ENCODE data around the gene MSH5.
"Not testable (repeated sequence)": the region's sequence is repeated elsewhere in the genome, so short reads cannot be mapped to it uniquely, and the experiment has no call there.

Gene MSH5

GRCh38 chr6:31801031-31801927 lies 61.5 kb downstream of the MSH5 start:
- DNase-seq (ENCODE audit: low read depth) = not testable (repeated sequence)

- no peak for DNase-seq (ENCODE audit: low read depth)
Observed at GRCh38 chr6:31805939-31806469, 66.2 kb downstream of the MSH5 start.

- peak; percentile 95 for DNase-seq (ENCODE audit: low read depth)
Observed at GRCh38 chr6:31806470-31807272, 66.9 kb downstream of the MSH5 start, which contains the start of gene LSM2. LSM2 (minus strand) TSS chr6:31806966; CDS start chr6:31806757, 209 bp downstream.

GRCh38 chr6:31808599-31808998 lies 68.8 kb downstream of the MSH5 start:
- DNase-seq (ENCODE audit: low read depth) = not testable (repeated sequence)

- DNase-seq (ENCODE audit: low read depth) = no peak
Observed at GRCh38 chr6:31811645-31812044, 71.8 kb downstream of the MSH5 start.

All from CMK (cell line).